ENCODE results near the gene HPCAL1. TPM values are rescaled to one million over a fixed set of nuclear protein-coding genes. Genes with fewer than 3 reads are reported as not detected.

The HPCAL1 gene
- total RNA-seq, 6 experiments from 2014 or later = 23.1 to 68.8 (median 29.1) TPM

- no peaks in the 10 kb centered on the region for H3K27me3 ChIP-seq
- intact Hi-C loops (cut with DNase I) = no loop called here
- H3K36me3 ChIP-seq = no peaks in the 10 kb centered on the region
- DNase-seq (no peak), ATAC-seq (no peak)
- peaks cover 0 to 20% (median 4%) of the 10 kb centered on the region in 4 donors for H3K4me1 ChIP-seq
- H3K4me3 ChIP-seq = no peak overlapping the region
- H3K9me3 ChIP-seq = no peaks in the 10 kb centered on the region
- WGBS (ENCODE audit: insufficient coverage, low coverage, low lambda C conversion rate, missing lambda C conversion rate) = 50% methylated on average over 10 of the region's 15 CpGs
- peak overlapping the region in 1 of 3 donors; percentile 55 for H3K27ac ChIP-seq
- TF ChIP-seq POLR2A (IDR thresholded peaks at IDR 0.05) = no peak
- TF ChIP-seq, protein P1, sequence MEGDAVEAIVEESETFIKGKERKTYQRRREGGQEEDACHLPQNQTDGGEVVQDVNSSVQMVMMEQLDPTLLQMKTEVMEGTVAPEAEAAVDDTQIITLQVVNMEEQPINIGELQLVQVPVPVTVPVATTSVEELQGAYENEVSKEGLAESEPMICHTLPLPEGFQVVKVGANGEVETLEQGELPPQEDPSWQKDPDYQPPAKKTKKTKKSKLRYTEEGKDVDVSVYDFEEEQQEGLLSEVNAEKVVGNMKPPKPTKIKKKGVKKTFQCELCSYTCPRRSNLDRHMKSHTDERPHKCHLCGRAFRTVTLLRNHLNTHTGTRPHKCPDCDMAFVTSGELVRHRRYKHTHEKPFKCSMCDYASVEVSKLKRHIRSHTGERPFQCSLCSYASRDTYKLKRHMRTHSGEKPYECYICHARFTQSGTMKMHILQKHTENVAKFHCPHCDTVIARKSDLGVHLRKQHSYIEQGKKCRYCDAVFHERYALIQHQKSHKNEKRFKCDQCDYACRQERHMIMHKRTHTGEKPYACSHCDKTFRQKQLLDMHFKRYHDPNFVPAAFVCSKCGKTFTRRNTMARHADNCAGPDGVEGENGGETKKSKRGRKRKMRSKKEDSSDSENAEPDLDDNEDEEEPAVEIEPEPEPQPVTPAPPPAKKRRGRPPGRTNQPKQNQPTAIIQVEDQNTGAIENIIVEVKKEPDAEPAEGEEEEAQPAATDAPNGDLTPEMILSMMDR (IDR thresholded peaks at IDR 0.05) = no peak
These were observed 29.9 kb downstream of the HPCAL1 start for GRCh38 chr2:10332402-10333246.

DNA sequence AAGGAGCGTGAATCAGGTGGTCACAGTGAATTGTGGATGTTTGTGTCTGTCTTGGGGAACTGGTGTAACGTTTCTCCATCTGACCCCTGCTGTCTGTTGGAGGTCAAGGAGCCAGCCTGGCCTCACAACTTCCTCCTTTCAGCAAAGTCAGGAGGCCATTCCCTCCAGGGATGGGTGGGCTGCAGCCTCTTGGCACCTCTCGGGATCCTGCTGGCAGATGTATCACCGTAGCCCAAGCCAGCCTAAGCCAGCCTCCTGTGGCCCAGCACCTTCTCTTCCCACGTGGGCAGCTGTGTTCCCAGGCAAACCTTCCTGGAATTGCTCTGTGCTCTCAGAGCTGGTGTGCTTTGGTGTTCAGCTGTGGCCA lies 30.5 kb downstream of the HPCAL1 start:
- Histone ChIP-seq H3K36me3 (no peaks in the 10 kb centered on the region), H3K4me3 (no peak overlapping the region), H3K27me3 (no peaks in the 10 kb centered on the region), H3K4me1 (peaks cover 0 to 20% (median 1%) of the 10 kb centered on the region in 4 donors), H3K27ac (no peak overlapping the region), H3K9me3 (no peaks in the 10 kb centered on the region)
- ATAC-seq (peak in 2 of 4 donors; percentile 4 to 27), DNase-seq (peak in 1 of 3 donors; percentile 34)
- intact Hi-C loops (cut with DNase I) = no loop called here
- 33% methylated on average over 3 of the region's 5 CpGs for WGBS (ENCODE audit: insufficient coverage, low coverage, low lambda C conversion rate, missing lambda C conversion rate)
- no peak for TF ChIP-seq POLR2A (IDR thresholded peaks at IDR 0.05)
- TF ChIP-seq, protein P1 (IDR thresholded peaks at IDR 0.05) = no peak

DNA sequence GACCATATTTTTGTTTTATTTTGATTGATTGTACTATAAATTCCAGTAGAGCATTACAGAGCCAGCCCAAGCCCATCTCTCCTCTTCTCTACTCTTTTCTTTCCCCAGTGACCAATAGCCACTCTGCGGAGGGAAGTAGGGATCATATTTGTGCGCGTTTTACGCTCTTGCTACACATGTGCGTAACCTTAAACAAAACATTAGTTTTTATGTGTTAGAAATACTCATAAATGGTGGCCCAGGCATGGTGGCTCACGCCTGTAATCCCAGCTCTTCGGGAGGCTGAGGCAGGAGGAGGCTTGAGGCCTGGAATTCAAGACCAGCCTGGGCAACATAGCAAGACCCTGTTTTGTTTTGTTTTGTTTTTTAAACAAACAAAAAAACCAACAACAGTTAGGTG lies 31.3 kb downstream of the HPCAL1 start:
- Histone ChIP-seq H3K36me3 (no peaks in the 10 kb centered on the region), H3K4me1 (peaks cover 0 to 18% (median 0%) of the 10 kb centered on the region in 4 donors), H3K27ac (no peak overlapping the region), H3K27me3 (no peaks in the 10 kb centered on the region), H3K9me3 (no peaks in the 10 kb centered on the region), H3K4me3 (no peak overlapping the region)
- no peak for DNase-seq
- TF ChIP-seq POLR2A (IDR thresholded peaks at IDR 0.05) = no peak
- TF ChIP-seq, protein P1 (IDR thresholded peaks at IDR 0.05) = no peak
- 92% methylated on average over 7 of the region's 7 CpGs for WGBS (ENCODE audit: insufficient coverage, low coverage, low lambda C conversion rate, missing lambda C conversion rate)
- intact Hi-C loops (cut with DNase I) = no loop called here
- ATAC-seq = no peak

GRCh38 chr2:10335046-10335840 lies 32.5 kb downstream of the HPCAL1 start:
- Histone ChIP-seq H3K4me3 (no peak overlapping the region), H3K36me3 (no peaks in the 10 kb centered on the region), H3K27ac (no peak overlapping the region), H3K27me3 (no peaks in the 10 kb centered on the region), H3K9me3 (no peaks in the 10 kb centered on the region), H3K4me1 (peaks cover 0 to 14% (median 0%) of the 10 kb centered on the region in 4 donors)
- intact Hi-C loops (cut with DNase I) = no loop called here
- DNase-seq = no peak
- ATAC-seq = no peak
- TF ChIP-seq, protein P1 (IDR thresholded peaks at IDR 0.05) = no peak
- no peak for TF ChIP-seq POLR2A (IDR thresholded peaks at IDR 0.05)
- 93% methylated on average over 7 of the region's 9 CpGs for WGBS (ENCODE audit: insufficient coverage, low coverage, low lambda C conversion rate, missing lambda C conversion rate)

Measured in right lobe of liver (tissue), 6 donors.